ENCODE measurements around the gene KNL1. TPM values are rescaled to one million over a fixed set of nuclear protein-coding genes. Genes with fewer than 3 reads are reported as not detected.

KNL1 gene, protein sequence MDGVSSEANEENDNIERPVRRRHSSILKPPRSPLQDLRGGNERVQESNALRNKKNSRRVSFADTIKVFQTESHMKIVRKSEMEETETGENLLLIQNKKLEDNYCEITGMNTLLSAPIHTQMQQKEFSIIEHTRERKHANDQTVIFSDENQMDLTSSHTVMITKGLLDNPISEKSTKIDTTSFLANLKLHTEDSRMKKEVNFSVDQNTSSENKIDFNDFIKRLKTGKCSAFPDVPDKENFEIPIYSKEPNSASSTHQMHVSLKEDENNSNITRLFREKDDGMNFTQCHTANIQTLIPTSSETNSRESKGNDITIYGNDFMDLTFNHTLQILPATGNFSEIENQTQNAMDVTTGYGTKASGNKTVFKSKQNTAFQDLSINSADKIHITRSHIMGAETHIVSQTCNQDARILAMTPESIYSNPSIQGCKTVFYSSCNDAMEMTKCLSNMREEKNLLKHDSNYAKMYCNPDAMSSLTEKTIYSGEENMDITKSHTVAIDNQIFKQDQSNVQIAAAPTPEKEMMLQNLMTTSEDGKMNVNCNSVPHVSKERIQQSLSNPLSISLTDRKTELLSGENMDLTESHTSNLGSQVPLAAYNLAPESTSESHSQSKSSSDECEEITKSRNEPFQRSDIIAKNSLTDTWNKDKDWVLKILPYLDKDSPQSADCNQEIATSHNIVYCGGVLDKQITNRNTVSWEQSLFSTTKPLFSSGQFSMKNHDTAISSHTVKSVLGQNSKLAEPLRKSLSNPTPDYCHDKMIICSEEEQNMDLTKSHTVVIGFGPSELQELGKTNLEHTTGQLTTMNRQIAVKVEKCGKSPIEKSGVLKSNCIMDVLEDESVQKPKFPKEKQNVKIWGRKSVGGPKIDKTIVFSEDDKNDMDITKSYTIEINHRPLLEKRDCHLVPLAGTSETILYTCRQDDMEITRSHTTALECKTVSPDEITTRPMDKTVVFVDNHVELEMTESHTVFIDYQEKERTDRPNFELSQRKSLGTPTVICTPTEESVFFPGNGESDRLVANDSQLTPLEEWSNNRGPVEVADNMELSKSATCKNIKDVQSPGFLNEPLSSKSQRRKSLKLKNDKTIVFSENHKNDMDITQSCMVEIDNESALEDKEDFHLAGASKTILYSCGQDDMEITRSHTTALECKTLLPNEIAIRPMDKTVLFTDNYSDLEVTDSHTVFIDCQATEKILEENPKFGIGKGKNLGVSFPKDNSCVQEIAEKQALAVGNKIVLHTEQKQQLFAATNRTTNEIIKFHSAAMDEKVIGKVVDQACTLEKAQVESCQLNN (N-terminal part only)
- total RNA-seq (2021), result 16.2 and 27.5 TPM in 2 replicates
- Bru-seq, nascent RNA, result percentile 75 among the genes with signal in this experiment
- percentile 75 among the genes with signal in this experiment for BruChase-seq, experiment 1, labeled RNA remaining after a 2-hour chase
- percentile 84 among the genes with signal in this experiment for BruChase-seq, experiment 2, labeled RNA remaining after a 6-hour chase
- long read RNA-seq, partial matches to known transcripts, result 2 of 2 reads
- long read RNA-seq, other reads (novel, unspliced or antisense), result 0 of 2 reads

- H3K9me3 ChIP-seq (ENCODE audit: insufficient read depth, low read depth), result no peaks in the 10 kb centered on the region
- BruUV-seq (replicated peaks), result TSS peak; percentile 44
- peak; percentile 79 to 94 for DNase-seq
- H3K36me3 ChIP-seq (ENCODE audit: low read depth), result no peaks in the 10 kb centered on the region
- peak within 1 kb of the TSS; percentile 93 for H3K4me3 ChIP-seq
- peak within 1 kb of the TSS; percentile 88 for H3K27ac ChIP-seq
- H3K79me2 ChIP-seq (ENCODE audit: low read depth), result peaks cover 40% of the 10 kb centered on the region
- TF ChIP-seq EZH2 (IDR thresholded peaks at IDR 0.05; ENCODE audit: low read depth) (no peak), CTCF (conservative IDR thresholded peaks at IDR 0.05) (no peak)
- H3K4me1 ChIP-seq (replicated peaks; ENCODE audit: insufficient read depth), result peaks cover 8% of the 10 kb centered on the region; the same call in 1 of the 2 replicates
- peak within 1 kb of the TSS; percentile 98 for H3K4me2 ChIP-seq
- H2AFZ ChIP-seq, result peak within 1 kb of the TSS; percentile 97
- POLR2A ChIA-PET (ENCODE audit: unreplicated experiment), result no interaction called here
- H3K27me3 ChIP-seq (ENCODE audit: insufficient read depth, low read depth), result no peaks in the 10 kb centered on the region
- intact Hi-C loops (cut with micrococcal nuclease; ENCODE audit: unreplicated experiment), result loop anchor here (10.0 kb wide), 1 partner anchor 181 kb away; no protein-coding TSS in a partner anchor
- no peaks in the 10 kb centered on the region for H3K9me2 ChIP-seq (ENCODE audit: insufficient read depth)
- H3F3A ChIP-seq (ENCODE audit: insufficient read depth, low read depth), result peaks cover 9% of the 10 kb centered on the region; the same call in 1 of the 2 replicates
- no peaks in the 10 kb centered on the region for H4K20me1 ChIP-seq (ENCODE audit: insufficient read depth)
- CTCF ChIA-PET, result no interaction called here
Measured at GRCh38 chr15:40593588-40594428, at the start of gene KNL1. TSS of gene KNL1 (plus strand) at chr15:40594249. CDS start at chr15:40602932, 8,683 bp downstream.

- no peak overlapping the region for H3K27ac ChIP-seq
- no peaks in the 10 kb centered on the region for H4K20me1 ChIP-seq (ENCODE audit: insufficient read depth)
- ChIA-PET CTCF (no interaction called here), POLR2A (ENCODE audit: unreplicated experiment) (no interaction called here)
- no peaks in the 10 kb centered on the region for H3K36me3 ChIP-seq (ENCODE audit: low read depth)
- TF ChIP-seq CTCF (conservative IDR thresholded peaks at IDR 0.05) (no peak), EZH2 (IDR thresholded peaks at IDR 0.05; ENCODE audit: low read depth) (no peak)
- H2AFZ ChIP-seq, result no peak overlapping the region
- no TSS peak for BruUV-seq (replicated peaks)
- intact Hi-C loops (cut with micrococcal nuclease; ENCODE audit: unreplicated experiment), result no loop called here
- H3K4me2 ChIP-seq, result no peak overlapping the region
- H3K4me3 ChIP-seq, result no peak overlapping the region
- H3K4me1 ChIP-seq (replicated peaks; ENCODE audit: insufficient read depth), result no peaks in the 10 kb centered on the region
- no peaks in the 10 kb centered on the region for H3K9me3 ChIP-seq (ENCODE audit: insufficient read depth, low read depth)
- no peaks in the 10 kb centered on the region for H3K79me2 ChIP-seq (ENCODE audit: low read depth)
- DNase-seq, result no peak
- no peaks in the 10 kb centered on the region for H3F3A ChIP-seq (ENCODE audit: insufficient read depth, low read depth)
- H3K9me2 ChIP-seq (ENCODE audit: insufficient read depth), result no peaks in the 10 kb centered on the region
- H3K27me3 ChIP-seq (ENCODE audit: insufficient read depth, low read depth), result no peaks in the 10 kb centered on the region
Measured at GRCh38 chr15:40545457-40545856, 48.6 kb upstream of the KNL1 start.

Data from PC-9 (cell line).